GM18498 (cell line): ENCODE data around the gene MYL11.
A peak's percentile ranks its signal among the peaks of the same experiment; 100 is the strongest.
"Not testable (repeated sequence)": the region's sequence is repeated elsewhere in the genome, so short reads cannot be mapped to it uniquely, and the experiment has no call there.

Source experiments
- ATAC-seq: cut with Tn5 transposase; IDR thresholded peaks from one replicate; pipeline ENCODE4 v1.9.1; 2021; ENCODE audit warnings: mild to moderate bottlenecking, moderate library complexity; ENCODE audit not compliant: unreplicated experiment

Gene MYL11

GRCh38 chr16:30395155-30395991, 20.8 kb downstream of the MYL11 start, which contains the start of gene ZNF48:
ZNF48 (plus strand) TSS chr16:30395420; CDS start chr16:30395795, 375 bp downstream.
- ATAC-seq: peak; percentile 81

GRCh38 chr16:30395992-30396585, 21.5 kb downstream of the MYL11 start:
- no peak for ATAC-seq

- ATAC-seq: not testable (repeated sequence)
Measured at GRCh38 chr16:30396627-30397026, 22.0 kb downstream of the MYL11 start.

- ATAC-seq: no peak
Measured at GRCh38 chr16:30397056-30397455, 22.5 kb downstream of the MYL11 start.

GRCh38 chr16:30397776-30398660, 23.4 kb downstream of the MYL11 start:
- no peak for ATAC-seq

- no peak for ATAC-seq
Measured at GRCh38 chr16:30398661-30399434, 24.2 kb downstream of the MYL11 start.

- no peak for ATAC-seq
Measured at GRCh38 chr16:30399435-30400186, 25.0 kb downstream of the MYL11 start.

GRCh38 chr16:30401768-30402425, 27.3 kb downstream of the MYL11 start:
- no peak for ATAC-seq

- ATAC-seq: peak; percentile 5
Measured at GRCh38 chr16:30406795-30407101, 32.1 kb downstream of the MYL11 start.

GRCh38 chr16:30407102-30407803, 32.7 kb downstream of the MYL11 start, which contains the start of gene ZNF771:
ZNF771 (plus strand) TSS chr16:30407606; CDS start chr16:30408054, 448 bp downstream.
- ATAC-seq: peak; percentile 85

GRCh38 chr16:30407804-30408534, 33.4 kb downstream of the MYL11 start:
- ATAC-seq: peak; percentile 14

- ATAC-seq: peak; percentile 51
Measured at GRCh38 chr16:30409125-30410060, 34.8 kb downstream of the MYL11 start.

- no peak for ATAC-seq
Measured at GRCh38 chr16:30413112-30413806, 38.7 kb downstream of the MYL11 start.

GRCh38 chr16:30414159-30414558, 39.6 kb downstream of the MYL11 start:
- ATAC-seq: no peak

GRCh38 chr16:30416047-30416603, 41.5 kb downstream of the MYL11 start:
- no peak for ATAC-seq
